ENCODE data around the gene TMEM223. TPM values are rescaled to one million over a fixed set of nuclear protein-coding genes. Genes with fewer than 3 reads are reported as not detected.
A peak's percentile ranks its signal among the peaks of the same experiment; 100 is the strongest.

The TMEM223 gene
- total and polyA plus RNA-seq, 8 donors, result 0.89 to 28.2 (median 12.5) TPM; not detected in 1

DNA sequence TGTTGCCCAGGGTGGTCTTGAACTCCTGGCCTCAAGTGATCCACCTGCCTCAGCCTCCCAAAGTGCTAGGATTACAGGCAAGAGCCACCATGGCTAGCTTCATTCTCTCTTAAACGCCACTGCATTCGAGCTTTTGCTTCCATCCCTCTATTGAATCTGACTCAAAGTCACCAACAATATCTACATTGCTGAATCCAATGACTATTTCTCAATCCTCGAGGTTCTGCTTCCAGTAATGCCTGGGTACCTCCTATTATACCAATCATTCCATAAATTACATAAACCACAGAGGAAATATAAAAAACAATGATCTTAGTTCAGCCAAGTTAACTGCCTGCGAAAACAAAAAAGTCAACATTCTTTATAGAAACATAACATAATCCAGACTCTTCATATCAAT is 25.3 kb upstream of the TMEM223 start:
- Histone ChIP-seq H3K27ac (peak overlapping the region in 2 of 5 donors; percentile 39 to 53), H3K4me1 (no peaks in the 10 kb centered on the region), H3K36me3 (peaks cover 32 to 93% (median 88%) of the 10 kb centered on the region in 4 donors), H3K9me3 (no peaks in the 10 kb centered on the region), H3K27me3 (no peaks in the 10 kb centered on the region), H3K4me3 (no peak overlapping the region)
- 84 to 94% (median 91%) methylated on average over 4 of the region's 4 CpGs for WGBS, 5 donors
- TF ChIP-seq POLR2AphosphoS5 (IDR thresholded peaks at IDR 0.05), result no peak
- TF ChIP-seq, protein P1, sequence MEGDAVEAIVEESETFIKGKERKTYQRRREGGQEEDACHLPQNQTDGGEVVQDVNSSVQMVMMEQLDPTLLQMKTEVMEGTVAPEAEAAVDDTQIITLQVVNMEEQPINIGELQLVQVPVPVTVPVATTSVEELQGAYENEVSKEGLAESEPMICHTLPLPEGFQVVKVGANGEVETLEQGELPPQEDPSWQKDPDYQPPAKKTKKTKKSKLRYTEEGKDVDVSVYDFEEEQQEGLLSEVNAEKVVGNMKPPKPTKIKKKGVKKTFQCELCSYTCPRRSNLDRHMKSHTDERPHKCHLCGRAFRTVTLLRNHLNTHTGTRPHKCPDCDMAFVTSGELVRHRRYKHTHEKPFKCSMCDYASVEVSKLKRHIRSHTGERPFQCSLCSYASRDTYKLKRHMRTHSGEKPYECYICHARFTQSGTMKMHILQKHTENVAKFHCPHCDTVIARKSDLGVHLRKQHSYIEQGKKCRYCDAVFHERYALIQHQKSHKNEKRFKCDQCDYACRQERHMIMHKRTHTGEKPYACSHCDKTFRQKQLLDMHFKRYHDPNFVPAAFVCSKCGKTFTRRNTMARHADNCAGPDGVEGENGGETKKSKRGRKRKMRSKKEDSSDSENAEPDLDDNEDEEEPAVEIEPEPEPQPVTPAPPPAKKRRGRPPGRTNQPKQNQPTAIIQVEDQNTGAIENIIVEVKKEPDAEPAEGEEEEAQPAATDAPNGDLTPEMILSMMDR (IDR thresholded peaks at IDR 0.05), result no peak
- TF ChIP-seq EP300 (IDR thresholded peaks at IDR 0.05), result no peak
- no peak for TF ChIP-seq POLR2A (IDR thresholded peaks at IDR 0.05)
- no peak for DNase-seq
- intact Hi-C loops (cut with DNase I; ENCODE audit: low total_unique reads), result no loop called here

DNA sequence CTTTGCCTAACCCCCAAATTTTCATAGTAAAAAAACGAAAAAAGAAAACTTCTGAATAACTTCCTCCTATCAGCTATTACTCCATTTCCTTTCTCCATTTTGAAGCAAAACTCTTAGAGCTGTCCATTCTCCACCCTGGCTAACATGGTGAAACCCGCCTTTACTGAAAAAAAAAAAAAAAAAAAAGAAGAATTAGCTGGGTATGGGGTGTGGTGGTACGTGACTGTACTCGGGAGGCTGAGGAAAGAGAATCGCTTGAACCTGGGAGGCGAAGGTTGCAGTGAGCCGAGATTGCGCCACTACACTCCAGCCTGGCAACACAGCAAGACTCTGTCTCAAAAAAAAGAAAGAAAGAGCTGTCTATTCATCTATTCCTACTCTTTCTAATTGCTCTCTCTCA is 24.8 kb upstream of the TMEM223 start:
- Histone ChIP-seq H3K9me3 (no peaks in the 10 kb centered on the region), H3K27me3 (no peaks in the 10 kb centered on the region), H3K4me3 (no peak overlapping the region), H3K4me1 (no peaks in the 10 kb centered on the region), H3K36me3 (peaks cover 26 to 87% (median 83%) of the 10 kb centered on the region in 4 donors), H3K27ac (peak overlapping the region in 2 of 5 donors; percentile 39 to 53)
- no peak for TF ChIP-seq EP300 (IDR thresholded peaks at IDR 0.05)
- TF ChIP-seq, protein P1 (IDR thresholded peaks at IDR 0.05), result no peak
- no peak for TF ChIP-seq POLR2AphosphoS5 (IDR thresholded peaks at IDR 0.05)
- no peak for TF ChIP-seq POLR2A (IDR thresholded peaks at IDR 0.05)
- DNase-seq, result no peak
- intact Hi-C loops (cut with DNase I; ENCODE audit: low total_unique reads), result no loop called here
- 75 to 91% (median 87%) methylated on average over 8 of the region's 8 CpGs for WGBS, 5 donors

DNA sequence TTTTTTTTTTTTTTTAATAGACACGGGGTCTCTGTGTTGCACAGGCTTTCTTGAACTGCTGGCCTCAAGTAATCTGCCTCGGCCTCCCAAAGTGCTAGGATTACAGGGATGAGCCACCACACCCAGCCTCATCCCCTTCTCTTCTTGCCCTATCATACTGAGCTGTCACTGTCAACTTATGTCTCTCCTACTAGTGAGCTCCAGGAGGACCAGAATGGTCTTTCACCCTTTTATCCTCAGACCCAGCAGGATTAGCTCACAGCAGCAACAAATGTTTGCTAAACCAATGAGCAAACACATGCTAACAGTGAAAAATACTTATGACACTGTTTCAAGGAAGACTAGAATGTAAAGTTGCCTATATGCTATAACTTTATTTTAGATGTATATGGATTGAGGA is 19.9 kb upstream of the TMEM223 start:
- intact Hi-C loops (cut with DNase I; ENCODE audit: low total_unique reads), result no loop called here
- Histone ChIP-seq H3K4me1 (peaks cover 0 to 8% (median 4%) of the 10 kb centered on the region in 4 donors), H3K36me3 (peaks cover 4 to 47% (median 43%) of the 10 kb centered on the region in 4 donors), H3K9me3 (no peaks in the 10 kb centered on the region), H3K27ac (no peak overlapping the region), H3K4me3 (no peak overlapping the region), H3K27me3 (no peaks in the 10 kb centered on the region)
- WGBS, 5 donors, result 61 to 76% (median 70%) methylated on average over 2 of the region's 2 CpGs
- no peak for DNase-seq
- no peak for TF ChIP-seq POLR2AphosphoS5 (IDR thresholded peaks at IDR 0.05)
- no peak for TF ChIP-seq POLR2A (IDR thresholded peaks at IDR 0.05)
- TF ChIP-seq EP300 (IDR thresholded peaks at IDR 0.05), result no peak
- TF ChIP-seq, protein P1 (IDR thresholded peaks at IDR 0.05), result no peak

DNA sequence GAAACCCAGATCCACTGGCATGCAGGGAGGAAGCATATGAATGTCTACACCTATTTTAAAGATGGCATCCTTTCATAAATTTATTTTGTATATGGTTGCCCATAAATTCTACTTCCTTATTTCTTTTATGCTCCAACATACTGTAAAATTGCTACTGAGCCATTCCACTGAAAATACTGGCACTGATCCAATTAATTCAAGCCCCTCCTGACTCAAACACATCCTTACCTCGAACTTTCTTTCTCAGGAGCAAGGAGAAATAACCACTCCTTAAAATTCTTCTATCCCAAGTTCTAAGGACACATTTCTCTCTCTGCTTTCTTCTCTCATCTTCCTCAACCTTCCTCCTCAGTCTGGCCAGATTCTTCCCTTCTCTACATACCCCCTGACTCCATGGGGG is 18.9 kb upstream of the TMEM223 start:
- Histone ChIP-seq H3K36me3 (peaks cover 4 to 38% (median 34%) of the 10 kb centered on the region in 4 donors), H3K9me3 (no peaks in the 10 kb centered on the region), H3K4me3 (no peak overlapping the region), H3K27me3 (no peaks in the 10 kb centered on the region), H3K27ac (no peak overlapping the region), H3K4me1 (peaks cover 7 to 17% (median 12%) of the 10 kb centered on the region in 4 donors)
- 15 to 34% (median 32%) methylated on average over 1 of the region's 1 CpG for WGBS, 5 donors
- TF ChIP-seq POLR2AphosphoS5 (IDR thresholded peaks at IDR 0.05) (no peak), EP300 (IDR thresholded peaks at IDR 0.05) (no peak), POLR2A (IDR thresholded peaks at IDR 0.05) (no peak)
- TF ChIP-seq, protein P1 (IDR thresholded peaks at IDR 0.05), result no peak
- DNase-seq, result no peak
- intact Hi-C loops (cut with DNase I; ENCODE audit: low total_unique reads), result no loop called here
